NOMO-1 treated with DMSO at 0.1 percent for 48 hours (cell line): ENCODE measurements around the gene TRABD2A.
"Not testable (repeated sequence)": the region's sequence is repeated elsewhere in the genome, so short reads cannot be mapped to it uniquely, and the experiment has no call there.

Source experiments
- DNase-seq: peaks from one replicate; lab custom pipeline; 2025; ENCODE audit not compliant: unreplicated experiment; lab: John Stamatoyannopoulos, UW

Gene TRABD2A

GRCh38 chr2:84882414-84882738 lies 1.5 kb upstream of the TRABD2A start:
- DNase-seq, result no peak

- DNase-seq, result peak; percentile 75
Observed at GRCh38 chr2:84881581-84882413, 913 bp upstream of the TRABD2A start.

- DNase-seq, result no peak
Observed at GRCh38 chr2:84880395-84880644, 564 bp downstream of the TRABD2A start.

GRCh38 chr2:84879584-84880394 lies 1.1 kb downstream of the TRABD2A start:
- DNase-seq, result peak; percentile 67

GRCh38 chr2:84878896-84879583 lies 1.8 kb downstream of the TRABD2A start:
- DNase-seq, result no peak

- DNase-seq, result no peak
Observed at GRCh38 chr2:84878459-84878858, 2.4 kb downstream of the TRABD2A start.

GRCh38 chr2:84876369-84876768 lies 4.5 kb downstream of the TRABD2A start:
- DNase-seq, result no peak

- DNase-seq, result not testable (repeated sequence)
Observed at GRCh38 chr2:84875619-84876018, 5.3 kb downstream of the TRABD2A start.

GRCh38 chr2:84875213-84875560 lies 5.7 kb downstream of the TRABD2A start:
- DNase-seq, result no peak

GRCh38 chr2:84874381-84875212 lies 6.3 kb downstream of the TRABD2A start:
- DNase-seq, result no peak

GRCh38 chr2:84873350-84873749 lies 7.5 kb downstream of the TRABD2A start:
- no peak for DNase-seq

- DNase-seq, result not testable (repeated sequence)
Observed at GRCh38 chr2:84872691-84873090, 8.2 kb downstream of the TRABD2A start.

GRCh38 chr2:84870306-84870705 lies 10.6 kb downstream of the TRABD2A start:
- no peak for DNase-seq

GRCh38 chr2:84868327-84868726 lies 12.6 kb downstream of the TRABD2A start:
- DNase-seq, result not testable (repeated sequence)

- no peak for DNase-seq
Observed at GRCh38 chr2:84866122-84866521, 14.8 kb downstream of the TRABD2A start.

- peak; percentile 48 for DNase-seq
Observed at GRCh38 chr2:84865181-84865783, 15.6 kb downstream of the TRABD2A start.

GRCh38 chr2:84862006-84862405 lies 18.9 kb downstream of the TRABD2A start:
- DNase-seq, result no peak

GRCh38 chr2:84861539-84861938 lies 19.3 kb downstream of the TRABD2A start:
- DNase-seq, result no peak

GRCh38 chr2:84858937-84859336 lies 21.9 kb downstream of the TRABD2A start:
- DNase-seq, result no peak

GRCh38 chr2:84858123-84858522 lies 22.8 kb downstream of the TRABD2A start:
- no peak for DNase-seq

GRCh38 chr2:84857566-84857965 lies 23.3 kb downstream of the TRABD2A start:
- DNase-seq, result no peak
